WTC11 (cell line): ENCODE data around the gene GABPB2.

ENCODE experiments used
- CTCF ChIP-seq: fragments of 200-600 bp; IDR thresholded peaks from 2 replicates; pipeline ENCODE4 v1.8.0; 2022; ENCODE audit warnings: antibody characterized with exemption
- FOXK1 ChIP-seq: sonication (generic); formaldehyde crosslinking; IDR thresholded peaks from 2 replicates; pipeline ENCODE4 v1.8.0; 2022; ENCODE audit warnings: mild to moderate bottlenecking, moderate library complexity, missing genetic modification reagents
- NFYB ChIP-seq: sonication (generic); formaldehyde crosslinking; conservative IDR thresholded peaks from 2 replicates; pipeline ENCODE4 v1.8.0; 2022; ENCODE audit warnings: low read depth, missing genetic modification reagents
- NR1H2 ChIP-seq: sonication (generic); formaldehyde crosslinking; IDR thresholded peaks from 2 replicates; pipeline ENCODE4 v1.9.0; 2021; ENCODE audit warnings: mild to moderate bottlenecking, moderate library complexity, missing genetic modification reagents
- NR2C2 ChIP-seq: sonication (generic); formaldehyde crosslinking; IDR thresholded peaks from 2 replicates; pipeline ENCODE4 v1.8.0; 2022; ENCODE audit warnings: mild to moderate bottlenecking, missing genetic modification reagents
- USF2 ChIP-seq: sonication (generic); formaldehyde crosslinking; IDR thresholded peaks from 2 replicates; pipeline ENCODE4 v1.8.1; 2023; ENCODE audit warnings: mild to moderate bottlenecking, missing genetic modification reagents, moderate library complexity
- TF ChIP-seq, protein P1 (sequence below): sonication (generic); formaldehyde crosslinking; IDR thresholded peaks from 2 replicates; pipeline ENCODE4 v1.8.0; 2022; ENCODE audit warnings: mild to moderate bottlenecking, missing genetic modification reagents

- TF ChIP-seq CTCF (no peak), NR1H2 (CRISPR knock-in tag) (no peak), USF2 (CRISPR knock-in tag) (no peak), FOXK1 (CRISPR knock-in tag) (no peak), NFYB (no peak), NR2C2 (CRISPR knock-in tag) (no peak)
- TF ChIP-seq, protein P1, sequence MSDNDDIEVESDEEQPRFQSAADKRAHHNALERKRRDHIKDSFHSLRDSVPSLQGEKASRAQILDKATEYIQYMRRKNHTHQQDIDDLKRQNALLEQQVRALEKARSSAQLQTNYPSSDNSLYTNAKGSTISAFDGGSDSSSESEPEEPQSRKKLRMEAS (CRISPR knock-in tag), result no peak
Measured at GRCh38 chr1:151036356-151036755, 34.2 kb upstream of the GABPB2 start, which contains the start of gene BNIPL.
